Keratinocyte (primary cell): Measurements from ENCODE around the gene RIN3. TPM values are rescaled to one million over a fixed set of nuclear protein-coding genes. Genes with fewer than 3 reads are reported as not detected.

ENCODE experiments used
- DNase-seq: peaks from one replicate; pipeline ENCODE4 v3.0.0-alpha.2; 2011; ENCODE audit warnings: low read depth, missing footprints, low spot score
- FAIRE-seq: peaks from 2 replicates; lab custom pipeline; 2011; peaks lifted over from hg19 to GRCh38; lab: Jason Lieb, UNC
- H2AFZ ChIP-seq: 2 replicates; pipeline ENCODE4 v1.6.0; 2012; ENCODE audit warnings: low read length, control low read depth, inconsistent platforms; ENCODE audit not compliant: control insufficient read depth
- H3K27ac ChIP-seq: 2 replicates; pipeline ENCODE4 v1.5.1; 2011; ENCODE audit warnings: low read length; ENCODE audit not compliant: control insufficient read depth, insufficient read depth
- H3K27me3 ChIP-seq: 3 replicates; pipeline ENCODE4 v1.6.0; 2011; ENCODE audit warnings: low read length; ENCODE audit not compliant: control insufficient read depth, insufficient read depth; ENCODE audit errors: extremely low read depth
- H3K36me3 ChIP-seq, 2 experiments: 2 replicates in 1 of 2; 3 replicates in 1 of 2; pipeline ENCODE4 v1.5.1; 2011; ENCODE audit warnings: low read length in 2 of 2, mild to moderate bottlenecking in 1 of 2; ENCODE audit not compliant: control insufficient read depth in 2 of 2, insufficient read depth in 2 of 2; ENCODE audit errors: extremely low read depth in 1 of 2
- H3K4me1 ChIP-seq: 3 replicates; pipeline ENCODE4 v1.5.1; 2011; ENCODE audit warnings: low read length; ENCODE audit not compliant: control insufficient read depth, insufficient read depth; ENCODE audit errors: extremely low read depth
- H3K4me2 ChIP-seq: 3 replicates; pipeline ENCODE4 v1.6.0; 2011; ENCODE audit warnings: low read depth, low read length; ENCODE audit not compliant: control insufficient read depth, insufficient read depth; ENCODE audit errors: extremely low read depth
- H3K4me3 ChIP-seq, 3 experiments: fragments of 200-600 bp in 1 of 3; sonication (generic) in 1 of 3; 2 replicates in 2 of 3; 3 replicates in 1 of 3; pipeline ENCODE4 v1.5.1; 2011 to 2016; ENCODE audit warnings: low read length in 3 of 3, mild to moderate bottlenecking in 3 of 3, control low read depth in 2 of 3, inconsistent platforms in 1 of 3, low read depth in 1 of 3, mixed read lengths in 1 of 3, mixed run types in 1 of 3, moderate library complexity in 1 of 3; ENCODE audit not compliant: control insufficient read depth in 2 of 3, insufficient read depth in 2 of 3; ENCODE audit errors: extremely low read depth in 1 of 3
- H3K79me2 ChIP-seq: 2 replicates; pipeline ENCODE4 v1.6.0; 2012; ENCODE audit warnings: low read length; ENCODE audit not compliant: control insufficient read depth, insufficient read depth
- H3K9ac ChIP-seq: 3 replicates; pipeline ENCODE4 v1.6.0; 2011; ENCODE audit warnings: low read length; ENCODE audit not compliant: control insufficient read depth, insufficient read depth; ENCODE audit errors: extremely low read depth
- H3K9me1 ChIP-seq: 3 replicates; pipeline ENCODE4 v1.6.0; 2011; ENCODE audit warnings: low read length; ENCODE audit not compliant: control insufficient read depth, insufficient read depth; ENCODE audit errors: extremely low read depth
- H3K9me3 ChIP-seq: 2 replicates; pipeline ENCODE4 v1.5.1; 2012; ENCODE audit warnings: low read depth, low read length; ENCODE audit not compliant: control insufficient read depth
- H4K20me1 ChIP-seq: 3 replicates; pipeline ENCODE4 v1.6.0; 2011; ENCODE audit warnings: low read length; ENCODE audit not compliant: control insufficient read depth, insufficient read depth; ENCODE audit errors: extremely low read depth
- CTCF ChIP-seq, 3 experiments: IDR thresholded peaks in 1 of 3; conservative IDR thresholded peaks in 1 of 3; optimal IDR thresholded peaks in 1 of 3; 2 replicates in 2 of 3; 3 replicates in 1 of 3; pipeline versions ENCODE3 to v1.5.1; 2011; ENCODE audit warnings: low read length in 3 of 3, mild to moderate bottlenecking in 3 of 3, moderate library complexity in 2 of 3, control low read depth in 1 of 3, inconsistent platforms in 1 of 3; ENCODE audit not compliant: insufficient read depth in 2 of 3; ENCODE audit errors: extremely low read depth in 1 of 3
- EZH2 ChIP-seq: IDR thresholded peaks from one replicate; pipeline ENCODE4 v1.6.1; 2012; ENCODE audit warnings: inconsistent platforms, mild to moderate bottlenecking, low read length, moderate library complexity
- dilution Hi-C: fragments of 300-500 bp; cut with MboI; formaldehyde crosslinking; loops from one replicate; pipeline ENCODE4 v1.7.0; 2020; ENCODE audit warnings: low sequenced_read_pairs; ENCODE audit not compliant: extremely low pct_ligation_motif_present
- polyA plus RNA-seq, 5 experiments: library from polyadenylated mRNA; depleted of rRNA in 3 of 5; stranded (reverse) in 3 of 5; stranded (forward) in 1 of 5; unstranded in 1 of 5; fragments of >200 nt; gene quantifications; 1 replicate in 1 of 5; 2 replicates in 3 of 5; 3 replicates in 1 of 5; pipeline versions ENCODE4 v1.2.1 to v1.2.3, GENCODE V29; 2011 to 2012; ENCODE audit warnings: missing spikeins in 2 of 5, low read depth in 1 of 5, low replicate concordance in 1 of 5

Gene RIN3
- polyA plus RNA-seq, 1 donor (not counting 4 experiments of a cell fraction or from before 2014, with no cell fraction given), result 1.2 TPM

GRCh38 chr14:92617581-92617980, 104.0 kb downstream of the RIN3 start:
- no peaks in the 10 kb centered on the region for H3K4me1 ChIP-seq
- DNase-seq (no peak), FAIRE-seq (no peak)
- no peaks in the 10 kb centered on the region for H3K9me1 ChIP-seq
- no peaks in the 10 kb centered on the region for H3K27me3 ChIP-seq
- no peak overlapping the region for H3K27ac ChIP-seq
- no peaks in the 10 kb centered on the region for H4K20me1 ChIP-seq
- no peak overlapping the region for H2AFZ ChIP-seq
- H3K36me3 ChIP-seq, result no peaks in the 10 kb centered on the region
- peaks cover 6% of the 10 kb centered on the region for H3K9me3 ChIP-seq
- H3K4me2 ChIP-seq, result no peak overlapping the region
- no peak for TF ChIP-seq CTCF (optimal IDR thresholded peaks at IDR 0.05 in 1 of 3, IDR thresholded peaks at IDR 0.05 in 1 of 3, conservative IDR thresholded peaks at IDR 0.05 in 1 of 3; ENCODE audit: extremely low read depth in 1 of 3, insufficient read depth in 2 of 3, low read length in 3 of 3)
- no peak for TF ChIP-seq EZH2
- H3K79me2 ChIP-seq, result no peaks in the 10 kb centered on the region
- no peak overlapping the region for H3K9ac ChIP-seq
- dilution Hi-C loops, result no loop called here
- H3K4me3 ChIP-seq, result no peak overlapping the region

- no peak overlapping the region for H3K4me2 ChIP-seq
- FAIRE-seq (no peak), DNase-seq (no peak)
- H2AFZ ChIP-seq, result no peak overlapping the region
- no peak overlapping the region for H3K4me3 ChIP-seq
- dilution Hi-C loops, result no loop called here
- H3K27ac ChIP-seq, result no peak overlapping the region
- H4K20me1 ChIP-seq, result no peaks in the 10 kb centered on the region
- H3K79me2 ChIP-seq, result no peaks in the 10 kb centered on the region
- no peaks in the 10 kb centered on the region for H3K9me1 ChIP-seq
- no peaks in the 10 kb centered on the region for H3K36me3 ChIP-seq
- H3K4me1 ChIP-seq, result peaks cover 3% of the 10 kb centered on the region
- no peak overlapping the region for H3K9ac ChIP-seq
- TF ChIP-seq EZH2, result no peak
- TF ChIP-seq CTCF (optimal IDR thresholded peaks at IDR 0.05 in 1 of 3, IDR thresholded peaks at IDR 0.05 in 1 of 3, conservative IDR thresholded peaks at IDR 0.05 in 1 of 3; ENCODE audit: extremely low read depth in 1 of 3, insufficient read depth in 2 of 3, low read length in 3 of 3), result no peak
- no peaks in the 10 kb centered on the region for H3K27me3 ChIP-seq
- peaks cover 12% of the 10 kb centered on the region for H3K9me3 ChIP-seq
Measured at GRCh38 chr14:92619671-92620456, 106.3 kb downstream of the RIN3 start.
